Ramos (cell line): ENCODE measurements around the gene EHMT1.
"Not testable (repeated sequence)": the region's sequence is repeated elsewhere in the genome, so short reads cannot be mapped to it uniquely, and the experiment has no call there.

ENCODE experiments used
- in situ Hi-C: fragments of 300-500 bp; cut with MboI; formaldehyde crosslinking; loops from one replicate; pipeline ENCODE4 v1.14.3; 2022; ENCODE audit warnings: low sequenced_read_pairs; ENCODE audit not compliant: unreplicated experiment

Gene EHMT1

DNA sequence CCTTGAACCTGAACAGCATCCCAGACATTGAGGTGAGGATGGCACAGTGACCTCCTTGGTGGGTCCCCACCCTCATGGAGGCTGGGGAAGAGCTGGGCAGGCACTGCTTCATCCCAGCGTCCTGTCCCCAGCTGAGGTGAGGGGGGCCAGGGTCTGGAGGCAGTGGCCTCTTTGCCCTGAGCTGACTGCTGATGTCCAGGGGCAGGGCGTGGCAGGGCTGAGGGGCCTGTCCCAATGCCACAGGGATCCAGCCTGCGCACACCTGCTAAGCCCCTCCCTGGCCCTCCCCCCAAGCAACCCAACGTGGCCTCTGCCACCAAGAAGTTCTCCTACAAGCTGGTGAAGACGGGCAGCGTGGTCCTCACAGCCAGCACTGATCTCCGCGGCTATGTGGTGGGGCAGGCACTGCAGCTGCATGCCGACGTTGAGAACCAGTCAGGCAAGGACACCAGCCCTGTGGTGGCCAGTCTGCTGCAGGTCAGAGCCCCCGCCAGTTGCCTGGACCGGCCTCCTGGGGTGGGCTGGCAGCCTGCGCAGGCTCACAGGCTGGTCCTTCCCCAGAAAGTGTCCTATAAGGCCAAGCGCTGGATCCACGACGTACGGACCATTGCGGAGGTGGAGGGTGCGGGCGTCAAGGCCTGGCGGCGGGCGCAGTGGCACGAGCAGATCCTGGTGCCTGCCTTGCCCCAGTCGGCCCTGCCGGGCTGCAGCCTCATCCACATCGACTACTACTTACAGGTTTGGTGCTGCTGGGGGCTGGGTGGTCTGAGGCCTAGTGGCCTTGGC is 4.9 kb upstream of the EHMT1 start:
- in situ Hi-C loops, result no loop called here

DNA sequence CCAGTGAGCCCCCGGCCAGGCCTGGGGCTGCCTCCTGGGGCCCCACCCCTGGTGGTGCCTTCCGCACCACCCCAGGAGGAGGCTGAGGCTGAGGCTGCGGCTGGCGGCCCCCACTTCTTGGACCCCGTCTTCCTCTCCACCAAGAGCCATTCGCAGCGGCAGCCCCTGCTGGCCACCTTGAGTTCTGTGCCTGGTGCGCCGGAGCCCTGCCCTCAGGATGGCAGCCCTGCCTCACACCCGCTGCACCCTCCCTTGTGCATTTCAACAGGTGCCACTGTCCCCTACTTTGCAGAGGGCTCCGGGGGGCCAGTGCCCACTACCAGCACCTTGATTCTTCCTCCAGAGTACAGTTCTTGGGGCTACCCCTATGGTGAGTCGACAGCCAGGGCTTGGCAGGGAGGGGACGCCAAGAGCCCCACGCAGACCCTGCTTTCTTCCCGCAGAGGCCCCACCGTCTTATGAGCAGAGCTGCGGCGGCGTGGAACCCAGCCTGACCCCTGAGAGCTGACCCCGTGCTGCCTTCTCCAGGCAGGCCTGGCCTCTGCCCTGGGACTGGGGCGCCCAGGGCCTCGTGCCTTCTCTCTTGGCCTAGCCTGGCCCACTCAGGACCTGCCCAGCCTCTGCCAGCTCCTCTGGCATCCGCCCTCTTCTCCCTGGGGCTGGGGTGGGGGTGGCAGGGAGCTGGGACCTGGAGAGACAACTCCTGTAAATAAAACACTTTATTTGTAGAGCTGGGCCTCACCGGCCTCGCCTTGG is 4.0 kb upstream of the EHMT1 start:
- in situ Hi-C loops, result no loop called here

DNA sequence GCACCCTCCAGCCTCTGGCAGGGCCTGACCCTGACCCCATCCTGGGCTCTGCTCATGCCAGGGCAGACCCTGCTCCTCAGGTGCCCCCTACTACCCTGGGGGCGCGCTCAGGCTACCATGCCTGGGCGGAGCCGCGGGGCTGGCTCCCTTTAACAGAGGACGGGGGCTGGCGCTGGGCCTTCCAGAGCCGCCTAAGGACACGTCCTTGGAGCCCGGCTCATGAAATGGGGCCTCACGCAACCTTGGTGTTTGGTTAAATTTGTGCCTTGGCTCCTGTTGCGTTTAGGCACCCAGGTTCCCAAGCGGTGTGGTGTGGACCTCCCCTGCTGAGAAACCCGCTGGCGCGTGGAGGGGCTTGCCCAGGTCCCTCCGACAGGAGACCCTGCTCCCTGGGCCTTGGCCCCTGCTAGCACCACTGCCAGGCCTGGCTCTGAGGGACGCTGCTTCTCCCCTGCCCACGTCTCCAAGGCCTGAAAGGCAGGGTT is 3.4 kb upstream of the EHMT1 start:
- in situ Hi-C loops, result no loop called here

DNA sequence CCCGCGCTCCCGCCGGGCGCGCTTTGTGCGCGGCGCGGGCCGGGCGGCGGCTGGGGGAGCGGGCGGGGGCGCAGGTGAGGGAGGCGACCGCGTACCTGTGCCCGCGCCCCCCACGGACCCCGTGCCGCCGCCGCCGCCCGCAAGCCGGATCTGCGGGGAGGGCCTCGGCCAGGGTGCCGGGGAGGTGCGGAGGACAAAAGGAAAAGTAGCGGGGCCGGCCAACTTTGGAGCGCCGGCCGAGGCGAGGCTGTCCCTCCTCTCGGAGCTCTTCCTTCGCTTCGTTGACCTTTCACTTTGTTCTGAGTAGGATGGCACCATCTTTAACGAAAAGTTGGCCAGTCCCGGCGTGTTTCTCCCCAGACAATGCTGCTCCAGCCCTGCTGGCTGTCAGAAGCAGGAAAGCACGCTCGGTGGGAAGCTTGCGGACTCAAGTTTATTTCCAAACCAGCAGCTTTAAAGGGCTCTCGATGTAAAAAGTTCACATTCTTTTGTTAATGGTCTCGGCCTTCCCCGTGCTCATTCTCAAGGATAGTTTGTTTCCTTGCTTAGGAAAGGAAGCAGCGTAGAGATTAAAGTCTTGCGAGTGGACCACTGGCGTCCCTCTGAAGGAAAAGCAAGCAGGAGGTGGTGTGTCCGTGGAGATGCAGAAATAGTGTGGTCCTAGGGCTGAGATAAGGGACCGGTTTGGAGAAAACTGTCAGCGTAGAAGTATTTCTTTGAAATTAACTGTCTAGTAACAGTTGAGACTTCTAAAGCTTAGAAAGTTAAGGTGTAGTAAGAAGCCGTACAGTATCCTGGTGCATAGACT is 639 bp downstream of the EHMT1 start:
- in situ Hi-C loops, result no loop called here

DNA sequence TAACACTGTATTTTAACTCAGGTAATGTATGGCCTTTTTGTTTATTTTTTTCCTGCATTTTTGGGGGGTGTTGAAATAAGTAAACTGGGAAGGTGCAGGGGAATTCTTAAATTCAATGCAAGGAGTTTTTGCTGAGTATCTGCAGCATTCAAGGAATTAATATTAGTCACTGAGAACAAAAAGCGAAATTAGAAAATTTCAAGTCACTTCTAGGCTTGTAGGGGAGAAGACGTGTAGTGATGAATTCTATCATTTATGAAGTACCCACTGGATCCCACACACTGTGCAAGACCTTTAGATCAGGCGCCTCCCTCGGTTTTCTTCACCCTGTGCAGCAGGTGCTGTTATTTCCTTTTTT is 1.2 kb downstream of the EHMT1 start:
- in situ Hi-C loops, result no loop called here

- in situ Hi-C loops, result no loop called here
Measured at GRCh38 chr9:137620581-137620980, 1.8 kb downstream of the EHMT1 start.

- in situ Hi-C loops, result no loop called here
Measured at GRCh38 chr9:137621131-137621757, 2.4 kb downstream of the EHMT1 start.

DNA sequence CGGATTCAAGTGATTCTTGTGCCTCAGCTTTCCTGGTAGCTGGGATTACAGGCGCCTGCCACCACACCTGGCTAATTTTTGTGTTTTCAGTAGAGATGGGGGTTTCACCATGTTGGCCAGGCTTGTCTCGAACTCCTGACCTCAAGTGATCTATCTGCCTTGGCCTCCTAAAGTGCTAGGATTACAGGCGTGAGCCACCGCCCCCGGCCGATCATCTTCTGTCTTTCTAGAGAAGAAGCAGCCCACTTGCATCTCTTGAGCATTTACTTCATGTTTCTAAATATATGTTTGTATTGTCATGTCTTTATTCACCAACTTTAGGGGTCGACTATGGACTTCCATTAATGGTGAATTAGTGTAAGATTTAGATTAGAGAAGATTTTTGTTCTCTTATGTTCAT is 3.4 kb downstream of the EHMT1 start:
- in situ Hi-C loops, result not testable (repeated sequence)

GRCh38 chr9:137626464-137626863 is 7.7 kb downstream of the EHMT1 start:
- in situ Hi-C loops, result no loop called here

DNA sequence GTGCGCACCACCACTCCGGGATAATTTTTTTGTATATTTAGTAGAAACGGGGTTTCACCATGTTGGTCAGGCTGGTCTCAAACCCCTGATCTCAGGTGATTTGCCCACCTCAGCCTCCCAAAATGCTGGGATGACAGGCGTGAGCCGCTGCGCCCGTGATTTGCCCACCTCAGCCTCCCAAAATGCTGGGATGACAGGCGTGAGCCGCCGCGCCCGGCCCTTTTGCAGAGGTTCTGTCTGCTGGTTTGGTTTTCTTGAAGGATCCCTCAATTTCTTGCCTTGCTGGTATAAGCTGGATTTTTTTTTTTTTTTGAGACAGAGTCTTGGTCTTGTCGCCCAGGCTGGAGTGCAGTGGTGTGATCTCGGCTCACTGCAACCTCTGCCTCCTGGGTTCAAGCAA is 8.6 kb downstream of the EHMT1 start:
- in situ Hi-C loops, result not testable (repeated sequence)

- in situ Hi-C loops, result no loop called here
Measured at GRCh38 chr9:137630126-137630525, 11.3 kb downstream of the EHMT1 start.

DNA sequence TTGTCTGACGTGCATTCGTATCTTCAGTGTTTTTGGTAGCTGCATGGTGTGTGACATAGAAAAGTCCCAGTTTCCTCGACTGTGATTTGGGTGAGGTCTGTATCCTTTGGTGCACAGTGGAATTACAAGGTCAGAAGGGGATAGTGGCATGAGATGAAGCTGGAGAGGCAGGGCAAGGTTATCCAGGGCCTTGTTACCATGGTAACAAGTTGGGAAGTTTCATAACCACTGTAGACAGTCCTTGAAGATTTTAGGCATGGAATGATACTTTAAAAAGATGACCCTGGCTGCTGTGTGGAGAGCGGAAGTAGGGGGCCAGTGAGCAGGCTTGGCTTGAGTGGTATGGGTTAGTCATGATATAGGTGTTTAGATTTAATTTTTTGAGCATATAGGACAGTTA is 11.9 kb downstream of the EHMT1 start:
- in situ Hi-C loops, result no loop called here

DNA sequence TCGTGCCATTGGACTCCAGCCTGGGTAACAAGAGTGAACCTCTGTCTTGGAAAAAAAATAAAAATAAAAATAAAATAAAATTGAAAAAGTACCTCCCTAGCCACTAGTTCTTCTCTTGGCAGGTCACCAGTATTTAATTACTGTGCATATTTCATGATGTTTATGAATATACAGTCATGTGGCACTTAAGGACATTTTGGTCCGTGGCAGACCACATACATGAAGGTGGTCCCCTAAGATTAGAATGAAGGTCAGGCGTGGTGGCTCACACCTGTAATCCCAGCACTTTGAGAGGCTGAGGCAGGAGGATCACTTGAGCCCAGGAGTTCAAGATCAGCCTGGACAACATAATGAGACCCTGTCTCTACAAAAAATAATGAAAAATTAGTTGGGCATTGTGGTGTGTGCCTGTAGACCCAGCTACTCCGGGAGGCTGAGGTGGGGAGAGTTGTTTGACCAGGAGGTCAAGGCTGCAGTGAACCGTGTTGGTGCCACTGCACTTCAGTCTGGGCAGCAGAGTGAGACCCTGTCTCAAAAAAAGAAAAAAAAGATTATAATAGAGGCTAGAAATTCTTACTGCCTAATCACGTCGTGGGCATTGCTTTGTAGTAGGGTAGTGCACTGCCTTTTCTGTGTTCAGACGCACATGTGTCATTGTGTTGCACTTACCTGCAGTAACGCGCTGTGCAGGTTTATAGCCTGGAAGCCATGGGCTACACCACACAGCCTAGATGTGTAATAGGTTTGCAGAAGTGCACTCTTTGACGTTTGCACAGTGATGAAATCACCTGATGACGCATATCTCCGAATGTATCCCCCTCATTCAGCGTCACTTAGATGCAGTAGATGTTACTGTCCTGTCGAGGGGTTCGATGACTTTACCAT is 12.8 kb downstream of the EHMT1 start:
- in situ Hi-C loops, result no loop called here

DNA sequence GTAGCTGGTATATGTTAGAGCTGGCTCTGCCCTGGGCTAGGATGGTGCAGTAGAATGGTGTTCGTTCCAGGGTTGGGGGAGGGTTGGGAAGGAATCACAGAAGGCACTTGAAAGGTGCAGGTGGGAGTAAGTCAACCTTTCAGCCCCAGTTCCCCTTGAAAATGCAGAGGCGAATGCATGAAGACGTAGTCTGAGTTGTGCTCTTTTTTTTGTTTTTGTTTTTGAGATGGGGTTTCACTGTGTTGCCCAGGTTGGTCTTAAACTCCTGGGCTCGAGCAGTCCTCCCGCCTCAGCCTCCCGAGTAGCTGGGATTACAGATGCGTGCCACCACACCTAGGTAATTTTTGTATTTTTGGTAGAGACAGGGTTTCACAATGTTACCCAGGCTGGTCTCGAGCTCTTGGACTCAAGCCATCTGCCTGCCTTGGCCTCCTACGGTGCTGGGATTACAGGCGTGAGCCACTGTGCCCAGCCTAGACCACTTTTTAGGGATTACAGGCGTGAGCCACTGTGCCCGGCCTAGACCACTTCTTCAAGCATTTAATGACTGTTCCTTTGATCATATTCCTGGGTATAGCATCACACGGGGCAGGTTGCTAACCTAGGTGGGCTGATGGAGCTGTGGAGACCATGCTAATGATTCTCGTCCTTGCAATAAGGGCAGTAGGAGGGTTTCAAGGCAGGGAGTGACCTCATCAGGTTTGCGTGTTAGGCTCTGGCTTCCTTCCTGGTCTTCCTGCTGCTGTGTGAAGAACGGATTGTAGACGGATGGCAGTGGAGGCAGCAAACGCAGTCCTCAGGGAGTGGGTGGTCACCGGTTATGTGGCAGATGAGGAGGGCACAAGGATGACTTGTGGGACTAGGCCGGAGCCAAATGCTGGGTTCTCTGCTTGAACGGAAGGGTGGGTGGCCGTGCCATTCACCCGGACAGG is 13.7 kb downstream of the EHMT1 start:
- in situ Hi-C loops, result no loop called here

DNA sequence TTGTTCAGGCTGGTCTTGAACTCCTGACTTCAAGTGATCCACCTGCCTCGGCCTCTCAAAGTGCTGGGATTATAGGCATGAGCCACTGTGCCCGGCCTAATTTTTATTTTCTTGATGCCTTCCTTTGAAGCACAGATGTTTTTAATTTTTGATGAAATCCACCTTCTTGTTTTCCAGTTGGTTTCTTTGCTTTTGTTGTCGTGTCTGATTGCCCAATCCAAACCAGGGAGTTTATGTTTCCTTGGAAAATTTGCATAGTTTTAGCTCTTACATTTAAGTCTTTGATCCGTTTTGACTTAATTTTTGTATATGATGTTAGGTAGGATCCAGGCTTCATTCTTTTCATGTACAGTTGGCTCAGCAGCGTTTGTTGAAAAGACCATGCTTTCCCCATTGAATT is 15.2 kb downstream of the EHMT1 start:
- in situ Hi-C loops, result no loop called here

DNA sequence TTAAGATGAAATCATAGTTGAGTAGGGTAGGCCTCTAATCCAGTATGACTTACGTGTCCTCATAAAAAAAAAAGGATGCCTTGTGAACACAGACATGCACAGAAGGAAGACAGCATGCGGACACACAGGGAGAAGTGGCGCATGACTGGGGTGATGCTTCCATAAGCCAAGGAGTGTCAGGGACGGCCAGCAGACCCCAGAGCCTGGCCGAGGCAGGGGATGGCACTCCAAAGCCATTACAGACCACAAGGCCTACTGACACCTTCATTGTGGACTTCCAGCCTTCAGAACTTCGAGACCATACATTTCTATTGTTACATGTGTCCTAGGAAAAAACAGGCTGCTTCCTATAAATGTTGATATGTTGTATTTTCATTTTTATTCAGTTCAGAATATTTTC is 19.9 kb downstream of the EHMT1 start:
- in situ Hi-C loops, result no loop called here

DNA sequence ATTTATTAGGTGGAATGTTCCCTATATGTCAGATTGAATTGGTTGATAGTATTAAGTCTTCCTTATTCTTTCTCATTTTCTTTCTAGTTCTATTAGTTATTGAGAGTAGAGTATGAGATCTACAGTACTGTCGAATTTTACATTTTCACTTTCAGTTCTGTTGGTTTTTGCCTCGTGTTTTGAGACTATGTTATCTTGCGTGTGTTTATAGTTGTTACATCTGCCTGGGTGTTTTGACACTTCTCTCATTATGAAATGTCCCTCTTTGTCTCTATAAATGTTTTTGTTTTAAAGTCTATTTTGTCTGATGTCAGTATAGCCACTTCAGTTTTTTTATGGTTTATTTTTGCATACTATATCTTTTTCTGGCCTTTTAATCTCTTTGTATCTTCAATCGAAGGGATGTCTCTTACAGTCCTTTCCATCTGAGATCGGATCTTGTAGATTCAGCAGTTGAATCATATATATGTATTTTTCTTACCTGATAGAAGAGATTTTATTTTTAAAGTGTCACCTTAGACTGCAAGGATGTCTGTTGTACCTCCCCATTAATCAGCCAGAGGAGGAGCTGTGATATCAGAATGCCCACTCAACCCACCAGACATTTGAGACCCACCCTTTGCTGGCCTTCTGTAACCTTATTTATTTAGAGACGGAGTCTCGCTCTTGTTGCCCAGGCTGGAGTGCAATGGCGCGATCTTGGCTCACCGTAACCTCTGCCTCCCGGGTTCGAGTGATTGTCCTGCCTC is 20.7 kb downstream of the EHMT1 start:
- in situ Hi-C loops, result no loop called here

GRCh38 chr9:137640862-137641261 is 22.1 kb downstream of the EHMT1 start:
- in situ Hi-C loops, result no loop called here
